HEK293 (cell line): ENCODE data around the gene GPHA2.

Experiments
- BCL11A ChIP-seq: fragments of 450-650 bp; formaldehyde crosslinking; IDR thresholded peaks from 2 replicates; pipeline ENCODE4 v1.5.1; 2016; ENCODE audit warnings: low read depth, missing biosample characterization, missing genetic modification characterization
- CTCF ChIP-seq: fragments of 450-650 bp; formaldehyde crosslinking; IDR thresholded peaks from 2 replicates; pipeline ENCODE4 v1.5.1; 2016; ENCODE audit warnings: missing biosample characterization, missing genetic modification characterization
- YY1 ChIP-seq: fragments of 450-650 bp; formaldehyde crosslinking; IDR thresholded peaks from 2 replicates; pipeline ENCODE4 v1.5.1; 2018; ENCODE audit warnings: missing biosample characterization, missing genetic modification characterization
- ZNF426 ChIP-seq: fragments of 450-650 bp; formaldehyde crosslinking; IDR thresholded peaks from 2 replicates; pipeline ENCODE4 v1.5.1; 2017; ENCODE audit warnings: missing biosample characterization, missing genetic modification characterization, mild to moderate bottlenecking, inconsistent platforms, moderate library complexity

- no peak for TF ChIP-seq CTCF (tag by site-specific recombination)
- TF ChIP-seq ZNF426 (tag by site-specific recombination), result no peak
- TF ChIP-seq YY1 (tag by site-specific recombination), result no peak
- no peak for TF ChIP-seq BCL11A (tag by site-specific recombination)
These were observed 22.4 kb downstream of the GPHA2 start for GRCh38 chr11:64913171-64913727.
